BJ (cell line): Measurements from ENCODE around the gene LILRB4. TPM values are rescaled to one million over a fixed set of nuclear protein-coding genes. Genes with fewer than 3 reads are reported as not detected.

Experiments
- CTCF ChIA-PET: fragments of 350-600 bp; formaldehyde crosslinking; extraction: SDS; loops from one replicate; lab custom pipeline; 2021; ENCODE audit warnings: antibody characterized with exemption, inconsistent platforms; lab: Yijun Ruan, JAX
- POLR2A ChIA-PET: fragments of 300-600 bp; sonication (Branson Sonifier 250); formaldehyde crosslinking; extraction: SDS; loops from one replicate; lab custom pipeline; 2021; ENCODE audit warnings: antibody characterized with exemption; lab: Charles Lee
- DNase-seq: peaks from one replicate; pipeline ENCODE4 v3.0.0-alpha.2; 2011; ENCODE audit warnings: low read depth
- H3K27me3 ChIP-seq: 2 replicates; pipeline ENCODE4 v1.6.0; 2011; ENCODE audit warnings: low read length; ENCODE audit not compliant: control insufficient read depth, insufficient read depth
- H3K36me3 ChIP-seq: 2 replicates; pipeline ENCODE4 v1.5.1; 2011; ENCODE audit warnings: low read length; ENCODE audit not compliant: control insufficient read depth, insufficient read depth
- H3K4me3 ChIP-seq: 2 replicates; pipeline ENCODE4 v1.5.1; 2011; ENCODE audit warnings: low read depth, mild to moderate bottlenecking, control low read depth, low read length
- polyA plus RNA-seq: library from polyadenylated mRNA; depleted of rRNA; stranded (reverse); fragments of >200 nt; gene quantifications from 2 replicates; pipeline ENCODE4 v1.2.3, GENCODE V29; 2011
- TF ChIP-seq, protein P1 (sequence below): IDR thresholded peaks from 2 replicates; pipeline ENCODE4 v1.5.1; 2011; ENCODE audit warnings: low read depth, mild to moderate bottlenecking, control low read depth, inconsistent platforms, low read length, moderate library complexity; ENCODE audit not compliant: insufficient read depth

The LILRB4 gene
- polyA plus RNA-seq, 1 experiment: not detected

DNA sequence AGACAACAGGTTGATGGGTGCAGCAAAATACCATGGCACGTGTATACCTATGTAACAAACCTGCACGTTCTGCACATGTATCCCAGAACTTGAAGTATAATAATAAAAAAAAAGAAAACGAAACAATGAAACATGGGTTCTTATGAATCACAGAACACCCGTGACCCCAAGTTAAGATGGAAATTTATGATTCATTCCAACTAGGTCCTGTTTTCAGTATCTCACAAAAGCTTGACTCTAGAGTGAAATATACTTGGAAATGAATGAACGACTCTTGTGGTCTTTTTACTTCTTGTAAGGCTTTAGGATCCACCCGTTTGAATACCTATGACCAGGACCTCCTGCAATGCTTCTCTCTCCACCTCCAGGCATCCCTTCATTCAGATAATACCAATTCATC, 3.5 kb upstream of the LILRB4 start:
- Histone ChIP-seq H3K36me3 (no peaks in the 10 kb centered on the region), H3K27me3 (no peaks in the 10 kb centered on the region), H3K4me3 (no peak overlapping the region)
- TF ChIP-seq, protein P1, sequence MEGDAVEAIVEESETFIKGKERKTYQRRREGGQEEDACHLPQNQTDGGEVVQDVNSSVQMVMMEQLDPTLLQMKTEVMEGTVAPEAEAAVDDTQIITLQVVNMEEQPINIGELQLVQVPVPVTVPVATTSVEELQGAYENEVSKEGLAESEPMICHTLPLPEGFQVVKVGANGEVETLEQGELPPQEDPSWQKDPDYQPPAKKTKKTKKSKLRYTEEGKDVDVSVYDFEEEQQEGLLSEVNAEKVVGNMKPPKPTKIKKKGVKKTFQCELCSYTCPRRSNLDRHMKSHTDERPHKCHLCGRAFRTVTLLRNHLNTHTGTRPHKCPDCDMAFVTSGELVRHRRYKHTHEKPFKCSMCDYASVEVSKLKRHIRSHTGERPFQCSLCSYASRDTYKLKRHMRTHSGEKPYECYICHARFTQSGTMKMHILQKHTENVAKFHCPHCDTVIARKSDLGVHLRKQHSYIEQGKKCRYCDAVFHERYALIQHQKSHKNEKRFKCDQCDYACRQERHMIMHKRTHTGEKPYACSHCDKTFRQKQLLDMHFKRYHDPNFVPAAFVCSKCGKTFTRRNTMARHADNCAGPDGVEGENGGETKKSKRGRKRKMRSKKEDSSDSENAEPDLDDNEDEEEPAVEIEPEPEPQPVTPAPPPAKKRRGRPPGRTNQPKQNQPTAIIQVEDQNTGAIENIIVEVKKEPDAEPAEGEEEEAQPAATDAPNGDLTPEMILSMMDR: no peak
- DNase-seq: no peak
- POLR2A ChIA-PET: no interaction called here
- CTCF ChIA-PET: interaction anchor here (1.1 kb wide), 1 partner anchor 15 kb away, joined by 3 read pairs; no protein-coding TSS in a partner anchor

DNA sequence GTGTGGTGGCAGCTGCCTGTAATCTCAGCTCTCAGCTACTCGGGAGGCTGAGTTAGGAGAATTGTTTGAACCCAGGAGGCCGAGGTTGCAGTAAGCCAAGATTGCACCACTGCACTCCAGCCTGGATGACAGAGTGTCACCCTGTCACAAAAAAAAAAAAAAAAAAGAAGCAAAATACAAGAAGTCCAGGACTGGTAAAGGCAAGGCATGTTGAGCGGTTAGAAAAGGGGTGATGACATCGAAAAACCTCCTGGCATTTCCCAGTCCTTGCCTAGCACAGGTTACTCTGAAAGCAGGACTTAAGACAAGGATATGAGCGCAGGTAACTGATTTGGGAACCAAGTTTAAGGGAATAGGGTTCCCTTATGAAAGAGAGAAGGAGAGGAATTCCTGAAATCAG, 2.5 kb upstream of the LILRB4 start:
- ChIA-PET POLR2A (interaction anchor here (0.5 kb wide), 1 partner anchor 168 kb away, joined by 3 read pairs; no protein-coding TSS in a partner anchor), CTCF (interaction anchor here (1.1 kb wide), 1 partner anchor 14 kb away, joined by 3 read pairs; no protein-coding TSS in a partner anchor)
- TF ChIP-seq, protein P1: no peak
- no peak overlapping the region for H3K4me3 ChIP-seq
- no peaks in the 10 kb centered on the region for H3K27me3 ChIP-seq
- no peak for DNase-seq
- H3K36me3 ChIP-seq: no peaks in the 10 kb centered on the region

DNA sequence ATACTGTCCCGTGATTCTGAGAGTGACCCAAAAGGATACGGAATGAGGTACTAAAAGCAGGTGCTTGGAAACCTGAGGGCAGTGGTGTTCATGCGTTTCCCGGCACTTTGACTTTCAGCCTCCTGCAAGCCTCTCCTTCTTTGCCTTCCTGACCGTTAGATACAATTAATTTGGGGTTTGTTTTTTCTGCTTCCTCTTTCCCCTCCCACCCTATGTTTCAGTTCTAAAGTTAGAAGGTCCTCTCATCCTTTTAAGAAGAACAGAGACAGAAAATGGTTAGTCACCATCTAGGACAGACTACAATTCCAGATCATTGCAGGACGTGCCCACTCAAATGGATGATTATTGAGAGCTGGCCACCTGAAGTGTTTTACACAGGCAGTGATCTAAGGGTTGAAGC, 1.8 kb upstream of the LILRB4 start:
- Histone ChIP-seq H3K36me3 (no peaks in the 10 kb centered on the region), H3K27me3 (no peaks in the 10 kb centered on the region), H3K4me3 (no peak overlapping the region)
- ChIA-PET POLR2A (no interaction called here), CTCF (interaction anchor here (1.0 kb wide), 1 partner anchor 13 kb away, joined by 3 read pairs; no protein-coding TSS in a partner anchor)
- DNase-seq: no peak
- TF ChIP-seq, protein P1: no peak

DNA sequence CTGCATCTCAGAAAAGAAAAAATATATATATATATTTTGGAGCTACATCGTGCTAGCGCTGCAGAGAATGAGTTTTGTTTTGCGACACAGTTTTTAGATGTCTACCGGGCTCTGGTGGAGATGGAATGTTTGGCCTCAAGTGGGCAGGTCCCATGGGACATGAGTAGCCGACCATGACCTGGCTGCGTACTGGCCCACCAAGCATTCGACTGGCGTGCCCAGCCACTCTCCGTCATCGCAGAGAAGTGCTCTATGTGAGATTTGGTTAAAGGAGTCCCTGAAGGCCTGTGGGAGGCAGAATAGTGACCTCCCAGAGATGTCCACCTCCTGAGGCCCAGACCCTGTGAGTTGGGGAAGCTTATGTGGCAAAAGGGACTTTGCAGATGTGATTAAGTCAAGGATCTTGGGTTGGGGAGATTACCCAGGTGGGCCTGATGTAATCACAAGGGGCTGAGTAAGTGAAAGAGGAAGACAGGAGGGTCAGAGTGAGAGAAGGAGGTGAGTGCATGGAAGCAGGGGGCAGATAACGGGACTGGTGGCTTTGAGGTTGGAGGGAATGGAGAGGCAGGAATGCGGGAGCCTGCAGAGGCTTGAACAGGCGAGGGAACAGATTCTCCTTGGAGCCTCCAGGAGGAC, 821 bp upstream of the LILRB4 start:
- Histone ChIP-seq H3K27me3 (no peaks in the 10 kb centered on the region), H3K4me3 (no peak overlapping the region), H3K36me3 (no peaks in the 10 kb centered on the region)
- ChIA-PET POLR2A (no interaction called here), CTCF (interaction anchor here (1.0 kb wide), 1 partner anchor 12 kb away, joined by 3 read pairs; no protein-coding TSS in a partner anchor)
- no peak for DNase-seq
- TF ChIP-seq, protein P1: no peak

DNA sequence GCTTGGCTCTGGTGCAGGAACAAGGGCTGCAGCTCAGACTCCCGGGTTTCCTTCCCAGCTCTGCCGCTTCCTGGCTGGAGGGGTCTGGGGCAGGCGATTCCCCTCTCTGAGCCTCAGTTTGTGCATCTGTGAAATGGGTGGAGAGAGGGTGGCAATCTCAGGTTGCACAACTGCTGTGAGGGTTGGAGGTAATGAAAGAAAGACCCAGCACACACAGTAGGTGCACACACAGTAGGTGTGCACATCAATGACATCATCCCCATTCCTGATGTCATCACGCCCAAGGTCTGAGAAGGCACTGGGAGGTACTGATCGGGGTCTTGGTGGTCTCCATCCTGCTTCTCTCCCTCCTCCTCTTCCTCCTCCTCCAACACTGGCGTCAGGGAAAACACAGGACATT, 2.7 kb downstream of the LILRB4 start:
- POLR2A ChIA-PET: no interaction called here
- TF ChIP-seq, protein P1: no peak
- Histone ChIP-seq H3K36me3 (no peaks in the 10 kb centered on the region), H3K4me3 (no peak overlapping the region), H3K27me3 (no peaks in the 10 kb centered on the region)
- no peak for DNase-seq
- CTCF ChIA-PET: no interaction called here
